T47D (cell line): ENCODE data around the gene LCA5.
"Not testable (repeated sequence)": the region's sequence is repeated elsewhere in the genome, so short reads cannot be mapped to it uniquely, and the experiment has no call there.

Experiments used
- DNase-seq, 2 experiments: peaks; one replicate each; pipeline versions ENCODE4 v3.0.0 to v3.0.0-alpha.2; 2011 to 2012; ENCODE audit warnings: low read depth in 1 of 2, low spot score in 1 of 2
- JUND ChIP-seq: IDR thresholded peaks from 2 replicates; pipeline ENCODE4 v1.6.1; 2012; ENCODE audit warnings: low read depth
- in situ Hi-C: cut with HindIII; loops from 2 replicates; pipeline ENCODE4 v1.10.0; 2016; ENCODE audit warnings: low sequenced_read_pairs, low pct_unique_long_range_greater_than_20kb

LCA5 gene

DNA sequence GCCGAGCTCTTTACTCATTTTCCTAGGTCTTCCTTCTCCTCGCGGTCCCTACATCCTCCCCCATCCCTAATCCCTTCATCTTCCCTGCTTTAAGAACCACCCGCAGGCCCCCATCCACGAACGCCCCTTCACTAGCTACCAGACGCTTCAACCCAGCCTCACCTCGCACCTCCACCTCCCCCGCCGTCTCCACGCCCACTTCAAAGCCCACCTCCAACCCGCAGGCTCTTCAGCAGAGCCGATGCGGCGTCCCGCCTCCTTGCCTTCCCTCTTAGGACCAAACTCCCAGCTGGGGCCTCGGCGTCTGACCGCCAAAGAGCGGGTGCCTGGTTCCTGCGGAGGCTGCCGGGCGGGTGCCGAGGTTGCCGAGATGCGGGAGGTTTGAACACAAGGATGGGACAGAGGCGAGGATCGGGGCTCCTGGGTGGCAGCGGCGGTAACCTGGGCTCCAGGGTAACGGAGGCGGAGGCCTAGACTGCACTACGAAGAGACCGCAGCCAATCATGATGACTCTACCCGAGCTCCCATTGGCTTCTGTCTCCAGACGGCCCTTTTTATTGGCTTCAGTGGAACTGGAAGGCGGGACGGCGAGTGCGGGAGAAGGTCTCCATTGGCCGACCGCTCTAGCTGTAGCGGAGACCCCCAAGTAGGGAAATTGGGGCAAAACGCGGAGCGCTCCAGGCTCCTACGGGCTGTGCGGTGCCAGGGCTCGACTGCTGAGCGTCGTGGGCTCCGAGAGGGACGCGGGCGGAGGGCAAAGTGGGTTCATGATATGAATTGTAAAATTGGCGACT lies at the start of gene LCA5:
TSS of gene LCA5 (minus strand) at position 477 of the 794 bp plus-strand sequence. CDS start 18,536 bp downstream, outside the sequence.
- TF ChIP-seq JUND: no peak
- in situ Hi-C loops: no loop called here
- DNase-seq: peak; percentile 84 to 94

GRCh38 chr6:79586548-79586947 lies 49.3 kb upstream of the LCA5 start:
- DNase-seq: peak; percentile 5 to 54
- TF ChIP-seq JUND: no peak
- in situ Hi-C loops: no loop called here

DNA sequence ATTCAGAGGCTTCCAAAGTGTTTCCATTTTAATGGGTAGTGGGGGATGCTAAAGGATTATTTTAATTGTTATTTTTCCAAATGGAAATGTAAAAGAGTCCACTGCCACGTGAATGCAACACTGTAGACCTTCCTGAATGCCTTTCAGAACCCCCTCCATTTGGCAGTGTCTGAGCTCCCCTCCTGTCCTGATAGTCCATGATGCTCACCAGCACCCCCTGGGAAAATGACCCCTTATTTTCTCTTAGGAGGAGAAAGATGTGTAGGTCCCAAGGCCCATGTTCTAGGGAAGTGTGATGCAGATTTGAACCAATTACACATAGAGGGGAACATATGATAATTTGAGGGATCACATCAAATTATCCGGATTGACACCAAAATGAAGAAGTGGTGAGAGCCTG lies 47.1 kb upstream of the LCA5 start:
- TF ChIP-seq JUND: no peak
- no peak for DNase-seq
- in situ Hi-C loops: no loop called here

GRCh38 chr6:79577926-79578325 lies 40.7 kb upstream of the LCA5 start:
- in situ Hi-C loops, DNase-seq: not testable (repeated sequence)

DNA sequence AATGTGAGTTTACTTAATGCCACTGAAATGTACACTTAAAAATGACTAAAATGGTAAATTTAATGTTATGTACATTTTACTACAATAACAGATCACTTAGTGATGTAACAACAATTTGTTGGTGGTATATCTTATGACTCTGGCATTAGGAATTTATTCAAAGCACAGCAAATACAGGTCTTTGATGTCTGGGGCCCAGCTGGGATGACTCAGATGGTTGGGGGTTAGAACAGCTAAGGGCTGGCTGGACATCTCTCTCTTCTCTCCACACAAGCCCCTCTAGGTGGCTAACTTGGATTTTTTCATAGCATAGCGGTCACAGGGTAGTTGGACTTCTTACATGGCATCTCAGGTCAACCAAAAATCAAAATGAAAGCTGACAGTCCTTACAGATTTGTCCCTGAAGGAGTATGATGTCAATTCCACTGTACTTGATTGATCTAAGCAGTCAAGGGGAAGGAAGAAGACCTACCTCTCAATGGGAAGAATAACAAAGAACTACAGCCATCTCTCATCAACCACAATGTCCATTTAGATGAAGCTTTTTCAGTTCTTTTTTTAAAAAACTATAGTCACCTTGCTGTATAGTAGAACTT lies 37.5 kb upstream of the LCA5 start:
- in situ Hi-C loops: no loop called here
- DNase-seq: no peak
- TF ChIP-seq JUND: no peak

GRCh38 chr6:79574174-79574573 lies 36.9 kb upstream of the LCA5 start:
- DNase-seq: no peak
- in situ Hi-C loops: no loop called here
- no peak for TF ChIP-seq JUND

DNA sequence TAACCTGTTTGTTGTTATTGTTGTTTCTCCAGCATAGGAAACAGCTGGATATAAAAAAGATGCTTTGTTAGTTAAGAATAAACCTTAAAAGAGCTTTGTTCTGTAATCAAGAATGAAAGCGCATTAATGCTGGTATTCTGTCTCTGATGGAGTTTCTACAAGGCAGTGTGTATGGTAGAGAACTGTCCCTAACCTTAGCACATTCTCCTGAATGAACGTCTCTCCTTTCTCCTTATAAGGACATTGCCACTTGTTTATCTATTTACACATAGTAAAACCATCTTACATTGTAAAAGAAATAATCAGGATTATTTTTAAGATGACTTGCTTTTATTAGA lies 33.8 kb upstream of the LCA5 start:
- DNase-seq: no peak
- no peak for TF ChIP-seq JUND
- in situ Hi-C loops: no loop called here

- DNase-seq: peak; percentile 2 to 45
- TF ChIP-seq JUND: no peak
- in situ Hi-C loops: no loop called here
These were observed 33.1 kb upstream of the LCA5 start for GRCh38 chr6:79570129-79571029.

GRCh38 chr6:79568996-79569395 lies 31.8 kb upstream of the LCA5 start:
- in situ Hi-C loops: no loop called here
- DNase-seq: no peak
- no peak for TF ChIP-seq JUND

DNA sequence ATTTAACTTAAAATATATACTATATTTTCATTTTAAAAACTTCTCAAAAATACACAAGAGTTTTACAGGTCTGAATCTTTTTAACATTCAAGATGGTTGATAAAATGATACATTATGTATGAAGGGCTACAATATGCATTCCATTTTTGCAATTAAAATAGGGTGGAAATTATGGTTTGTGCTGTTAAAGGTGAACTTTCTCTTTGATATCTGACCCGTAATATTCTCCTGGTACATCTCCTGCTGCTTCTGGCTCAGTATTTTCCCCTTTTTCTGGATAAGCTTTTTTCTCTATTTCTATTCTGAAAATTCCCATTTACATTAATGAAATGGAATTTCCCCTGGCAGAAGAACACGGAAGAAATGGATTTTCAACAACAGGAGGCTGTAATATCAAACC lies 27.4 kb upstream of the LCA5 start:
- in situ Hi-C loops: no loop called here
- no peak for DNase-seq
- no peak for TF ChIP-seq JUND

- no peak for TF ChIP-seq JUND
- in situ Hi-C loops: no loop called here
- DNase-seq: no peak
These were observed 22.5 kb upstream of the LCA5 start for GRCh38 chr6:79559706-79560105.

DNA sequence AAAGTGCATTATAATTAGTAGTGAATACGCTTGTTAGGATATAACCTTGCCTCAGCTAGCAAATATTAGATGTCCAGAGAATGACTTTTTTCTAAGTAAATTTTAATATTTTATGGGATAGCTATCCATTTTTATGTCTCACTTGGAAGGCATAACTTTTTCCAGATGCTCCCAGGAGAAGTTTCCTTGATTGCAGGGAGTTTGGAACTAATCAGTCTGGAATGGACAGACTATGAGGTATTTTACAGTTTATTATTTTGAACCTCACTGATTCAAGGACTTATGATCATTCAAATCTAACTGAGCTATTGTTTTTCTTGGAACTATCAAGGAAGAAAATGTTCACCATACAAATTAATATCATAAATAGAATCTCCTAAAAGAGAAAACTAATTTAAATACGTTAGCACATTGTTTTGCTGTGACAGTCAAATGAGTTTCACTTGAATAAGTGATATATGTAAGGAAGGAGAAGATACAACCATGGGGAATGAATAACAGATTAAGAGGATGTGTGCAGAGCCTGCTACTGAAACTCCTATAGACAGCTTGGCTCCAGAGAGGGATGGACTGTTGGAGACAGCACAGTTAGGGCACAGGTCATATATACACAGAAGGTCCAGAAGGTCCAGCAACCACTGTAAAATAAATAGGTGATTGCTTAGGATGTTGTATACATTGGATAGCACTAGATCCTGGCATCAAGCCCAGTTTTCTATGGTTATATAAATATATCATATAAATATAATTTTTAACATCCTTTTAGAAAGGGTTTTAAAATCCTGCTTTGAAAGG lies 20.6 kb upstream of the LCA5 start:
- TF ChIP-seq JUND: no peak
- in situ Hi-C loops: no loop called here
- DNase-seq: no peak

- no peak for DNase-seq
- in situ Hi-C loops: no loop called here
- TF ChIP-seq JUND: no peak
These were observed 17.1 kb upstream of the LCA5 start for GRCh38 chr6:79554305-79554704.
